H1 (cell line): ENCODE measurements around the gene UGT1A10.

Experiments used
- CTCF ChIP-seq, 3 experiments: IDR thresholded peaks; 1 replicate in 2 of 3; 2 replicates in 1 of 3; pipeline versions ENCODE4 v1.5.1 to v1.6.1; 2011; ENCODE audit warnings: low read length in 3 of 3, mild to moderate bottlenecking in 3 of 3, inconsistent platforms in 2 of 3, low read depth in 1 of 3, moderate library complexity in 1 of 3; ENCODE audit not compliant: insufficient read depth in 1 of 3; ENCODE audit errors: control extremely low read depth in 1 of 3
- MAFK ChIP-seq: IDR thresholded peaks from 2 replicates; pipeline ENCODE4 v1.6.1; 2012; ENCODE audit warnings: low read depth, mild to moderate bottlenecking, improper control_type of control experiment, low read length
- SRF ChIP-seq: IDR thresholded peaks from 2 replicates; pipeline ENCODE4 v1.6.1; 2011; ENCODE audit warnings: mild to moderate bottlenecking, low read depth, low read length, moderate library complexity

DNA sequence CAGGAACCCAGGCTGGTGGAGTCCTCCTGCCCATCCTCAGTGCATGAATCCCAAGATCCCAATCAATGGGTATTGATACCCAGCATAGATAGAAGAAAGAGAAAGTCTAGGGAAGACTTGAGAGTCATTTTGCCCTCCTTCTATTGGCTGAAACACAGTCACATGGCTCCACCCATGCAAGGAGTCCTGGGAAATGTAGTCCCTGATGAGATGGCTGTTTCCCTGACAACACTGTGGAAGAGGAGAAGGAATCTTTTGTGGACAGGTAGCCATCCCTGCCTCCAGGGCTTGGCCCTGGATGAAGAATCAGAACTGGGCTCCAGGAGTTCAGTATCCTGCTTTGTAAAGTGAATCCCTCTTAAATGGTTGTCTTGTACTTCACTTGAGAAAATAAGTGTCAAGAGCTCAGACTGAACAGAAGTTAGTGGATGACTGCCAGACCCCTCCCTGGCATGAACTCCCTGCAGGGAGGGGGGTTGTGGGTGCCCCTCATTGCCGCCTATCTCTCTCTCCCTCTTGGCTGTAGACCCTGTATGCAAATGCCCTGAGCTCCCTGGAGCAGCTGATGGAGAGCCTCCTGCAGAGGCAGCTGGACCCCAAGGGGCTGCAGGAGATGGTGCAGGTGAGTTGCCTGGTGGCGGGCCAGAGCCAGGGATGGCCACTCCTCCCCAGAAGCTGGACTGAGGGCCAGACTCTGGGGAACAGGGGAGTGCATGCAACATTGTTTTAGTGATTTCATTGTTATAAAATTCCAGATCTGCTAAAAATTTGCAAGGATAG is 178.0 kb downstream of the UGT1A10 start:
- no peak for TF ChIP-seq CTCF (IDR thresholded peaks at IDR 0.05; ENCODE audit: control extremely low read depth in 1 of 3, insufficient read depth in 1 of 3, low read depth in 1 of 3, low read length in 3 of 3)
- TF ChIP-seq MAFK: no peak
- TF ChIP-seq SRF: no peak
